Keratinocyte (primary cell): ENCODE results near the gene TUBB2B.

ENCODE experiments used
- EZH2 ChIP-seq: IDR thresholded peaks from one replicate; pipeline ENCODE4 v1.6.1; 2012; ENCODE audit warnings: inconsistent platforms, mild to moderate bottlenecking, low read length, moderate library complexity
- TF ChIP-seq, protein P1 (sequence below), 3 experiments: IDR thresholded peaks in 1 of 3; conservative IDR thresholded peaks in 1 of 3; optimal IDR thresholded peaks in 1 of 3; 2 replicates in 2 of 3; 3 replicates in 1 of 3; pipeline versions ENCODE3 to v1.5.1; 2011; ENCODE audit warnings: low read length in 3 of 3, mild to moderate bottlenecking in 3 of 3, moderate library complexity in 2 of 3, control low read depth in 1 of 3, inconsistent platforms in 1 of 3; ENCODE audit not compliant: insufficient read depth in 2 of 3; ENCODE audit errors: extremely low read depth in 1 of 3

DNA sequence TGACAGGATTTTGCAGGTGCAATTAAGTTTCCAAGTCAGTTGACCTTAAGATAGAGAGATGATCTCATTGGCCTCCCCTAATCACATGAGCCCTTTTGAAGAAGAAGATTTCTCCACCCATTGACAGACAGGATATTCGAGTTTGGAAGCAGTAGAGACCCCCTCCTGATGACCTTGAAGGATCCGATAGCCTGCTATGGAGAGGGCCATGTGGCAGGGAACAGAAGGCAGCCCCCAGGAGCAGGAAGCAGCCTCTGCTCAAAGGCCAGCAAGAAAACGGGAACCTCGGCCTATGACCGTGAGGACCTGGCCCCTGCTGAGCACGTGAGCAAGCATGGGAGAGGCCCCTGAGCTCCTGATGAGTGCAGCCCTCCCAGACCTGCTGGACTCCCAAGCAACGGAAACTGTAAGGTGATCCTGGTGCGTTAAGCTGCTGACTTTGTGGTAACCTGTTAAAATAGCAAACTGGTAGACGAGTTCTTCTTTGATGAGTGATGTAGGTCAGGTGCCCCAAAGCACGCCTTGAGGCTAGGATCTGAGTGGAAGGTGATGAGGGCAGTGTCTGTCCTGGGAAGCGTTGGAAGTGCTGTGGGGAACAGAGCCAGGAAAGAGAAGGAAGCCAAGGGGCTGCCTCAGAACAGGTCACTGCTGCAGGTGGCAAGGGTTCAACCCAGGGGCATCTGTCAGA lies 51.6 kb downstream of the TUBB2B start:
- TF ChIP-seq, protein P1, sequence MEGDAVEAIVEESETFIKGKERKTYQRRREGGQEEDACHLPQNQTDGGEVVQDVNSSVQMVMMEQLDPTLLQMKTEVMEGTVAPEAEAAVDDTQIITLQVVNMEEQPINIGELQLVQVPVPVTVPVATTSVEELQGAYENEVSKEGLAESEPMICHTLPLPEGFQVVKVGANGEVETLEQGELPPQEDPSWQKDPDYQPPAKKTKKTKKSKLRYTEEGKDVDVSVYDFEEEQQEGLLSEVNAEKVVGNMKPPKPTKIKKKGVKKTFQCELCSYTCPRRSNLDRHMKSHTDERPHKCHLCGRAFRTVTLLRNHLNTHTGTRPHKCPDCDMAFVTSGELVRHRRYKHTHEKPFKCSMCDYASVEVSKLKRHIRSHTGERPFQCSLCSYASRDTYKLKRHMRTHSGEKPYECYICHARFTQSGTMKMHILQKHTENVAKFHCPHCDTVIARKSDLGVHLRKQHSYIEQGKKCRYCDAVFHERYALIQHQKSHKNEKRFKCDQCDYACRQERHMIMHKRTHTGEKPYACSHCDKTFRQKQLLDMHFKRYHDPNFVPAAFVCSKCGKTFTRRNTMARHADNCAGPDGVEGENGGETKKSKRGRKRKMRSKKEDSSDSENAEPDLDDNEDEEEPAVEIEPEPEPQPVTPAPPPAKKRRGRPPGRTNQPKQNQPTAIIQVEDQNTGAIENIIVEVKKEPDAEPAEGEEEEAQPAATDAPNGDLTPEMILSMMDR (optimal IDR thresholded peaks at IDR 0.05 in 1 of 3, IDR thresholded peaks at IDR 0.05 in 1 of 3, conservative IDR thresholded peaks at IDR 0.05 in 1 of 3; ENCODE audit: extremely low read depth in 1 of 3, insufficient read depth in 2 of 3, low read length in 3 of 3) = no peak
- no peak for TF ChIP-seq EZH2
